ENCODE measurements around the gene PBRM1. TPM values are rescaled to one million over a fixed set of nuclear protein-coding genes. Genes with fewer than 3 reads are reported as not detected.

PBRM1 gene
- total RNA-seq, 1 donor from 2014 or later = 88.6 TPM

GRCh38 chr3:52596658-52597265 lies 89.0 kb downstream of the PBRM1 start:
- intact Hi-C loops (cut with micrococcal nuclease) = no loop called here

GRCh38 chr3:52593103-52593502 lies 92.6 kb downstream of the PBRM1 start:
- intact Hi-C loops (cut with micrococcal nuclease) = no loop called here

- intact Hi-C loops (cut with micrococcal nuclease) = no loop called here
Observed at GRCh38 chr3:52574056-52574965, 111.4 kb downstream of the PBRM1 start.

GRCh38 chr3:52572221-52572620 lies 113.5 kb downstream of the PBRM1 start:
- intact Hi-C loops (cut with micrococcal nuclease) = no loop called here

GRCh38 chr3:52570076-52570475 lies 115.6 kb downstream of the PBRM1 start:
- intact Hi-C loops (cut with micrococcal nuclease) = no loop called here

GRCh38 chr3:52568069-52568468 lies 117.6 kb downstream of the PBRM1 start:
- intact Hi-C loops (cut with micrococcal nuclease) = no loop called here

- intact Hi-C loops (cut with micrococcal nuclease) = no loop called here
Observed at GRCh38 chr3:52563984-52564383, 121.7 kb downstream of the PBRM1 start.

- intact Hi-C loops (cut with micrococcal nuclease) = no loop called here
Observed at GRCh38 chr3:52561028-52561747, 124.5 kb downstream of the PBRM1 start.

- intact Hi-C loops (cut with micrococcal nuclease) = no loop called here
Observed at GRCh38 chr3:52558436-52558835, 127.3 kb downstream of the PBRM1 start.

- intact Hi-C loops (cut with micrococcal nuclease) = no loop called here
Observed at GRCh38 chr3:52557011-52557960, 128.4 kb downstream of the PBRM1 start.

- intact Hi-C loops (cut with micrococcal nuclease) = no loop called here
Observed at GRCh38 chr3:52555056-52555455, 130.7 kb downstream of the PBRM1 start.

- intact Hi-C loops (cut with micrococcal nuclease) = no loop called here
Observed at GRCh38 chr3:52554026-52554755, 131.5 kb downstream of the PBRM1 start.

- intact Hi-C loops (cut with micrococcal nuclease) = no loop called here
Observed at GRCh38 chr3:52552089-52552488, 133.6 kb downstream of the PBRM1 start.

GRCh38 chr3:52551118-52551517 lies 134.6 kb downstream of the PBRM1 start:
- intact Hi-C loops (cut with micrococcal nuclease) = no loop called here

- intact Hi-C loops (cut with micrococcal nuclease) = no loop called here
Observed at GRCh38 chr3:52547143-52547542, 138.6 kb downstream of the PBRM1 start.

GRCh38 chr3:52546111-52546901 lies 139.4 kb downstream of the PBRM1 start:
- intact Hi-C loops (cut with micrococcal nuclease) = no loop called here

GRCh38 chr3:52544937-52545336 lies 140.8 kb downstream of the PBRM1 start:
- intact Hi-C loops (cut with micrococcal nuclease) = no loop called here

GRCh38 chr3:52541050-52541449 lies 144.7 kb downstream of the PBRM1 start:
- intact Hi-C loops (cut with micrococcal nuclease) = no loop called here

GRCh38 chr3:52539010-52539653 lies 146.6 kb downstream of the PBRM1 start:
- intact Hi-C loops (cut with micrococcal nuclease) = loop anchor here (5.0 to 10.0 kb wide), 4 partner anchors 358 to 867 kb away; partner anchors contain the start of genes RPL29, SFMBT1, STIMATE and TEX264

All from T-helper 1 cell treated with Interleukin-12 subunit alpha and Interleukin-12 subunit beta and Interleukin-4 antibody, amounts not matched to agents 30 ng/mL and 1 ng/mL, for 36 hours (primary cell).